22Rv1 (cell line): ENCODE measurements around the gene MYO10.

Experiments
- ZFX ChIP-seq: fragments of 450-650 bp; IDR thresholded peaks from 2 replicates; pipeline ENCODE4 v1.6.1; 2017; ENCODE audit warnings: antibody characterized with exemption, borderline replicate concordance
- TF ChIP-seq, protein P1 (sequence below): fragments of 450-650 bp; IDR thresholded peaks from 2 replicates; pipeline ENCODE4 v1.5.1; 2017; ENCODE audit warnings: mild to moderate bottlenecking

DNA sequence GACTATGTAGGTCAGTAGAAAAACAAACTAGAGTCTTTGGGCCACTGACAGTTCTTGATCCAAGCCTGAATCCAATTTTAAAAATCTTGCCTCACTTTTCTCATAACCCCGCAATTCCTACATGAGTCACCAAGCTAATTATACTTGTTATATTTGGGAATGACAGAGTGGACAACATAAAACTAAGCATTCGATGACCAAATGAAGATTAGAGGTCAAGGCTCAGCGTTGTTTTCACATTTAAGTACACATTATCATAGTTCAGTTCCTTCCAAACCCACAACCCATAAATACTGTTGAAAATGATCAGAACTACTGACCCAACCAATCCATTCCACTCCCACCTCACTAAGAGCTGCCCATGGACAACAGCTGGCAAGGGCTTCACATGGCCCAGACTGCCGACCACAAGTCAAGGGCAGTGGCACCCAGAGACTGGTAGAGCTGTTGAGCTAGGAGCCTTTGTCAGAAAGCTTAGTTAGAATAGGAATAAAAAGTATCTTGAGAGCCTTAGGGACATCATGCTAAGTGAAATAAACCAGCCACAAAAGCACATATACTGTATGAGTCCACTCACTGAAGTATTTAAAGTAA lies 64.2 kb downstream of the MYO10 start:
- TF ChIP-seq, protein P1, sequence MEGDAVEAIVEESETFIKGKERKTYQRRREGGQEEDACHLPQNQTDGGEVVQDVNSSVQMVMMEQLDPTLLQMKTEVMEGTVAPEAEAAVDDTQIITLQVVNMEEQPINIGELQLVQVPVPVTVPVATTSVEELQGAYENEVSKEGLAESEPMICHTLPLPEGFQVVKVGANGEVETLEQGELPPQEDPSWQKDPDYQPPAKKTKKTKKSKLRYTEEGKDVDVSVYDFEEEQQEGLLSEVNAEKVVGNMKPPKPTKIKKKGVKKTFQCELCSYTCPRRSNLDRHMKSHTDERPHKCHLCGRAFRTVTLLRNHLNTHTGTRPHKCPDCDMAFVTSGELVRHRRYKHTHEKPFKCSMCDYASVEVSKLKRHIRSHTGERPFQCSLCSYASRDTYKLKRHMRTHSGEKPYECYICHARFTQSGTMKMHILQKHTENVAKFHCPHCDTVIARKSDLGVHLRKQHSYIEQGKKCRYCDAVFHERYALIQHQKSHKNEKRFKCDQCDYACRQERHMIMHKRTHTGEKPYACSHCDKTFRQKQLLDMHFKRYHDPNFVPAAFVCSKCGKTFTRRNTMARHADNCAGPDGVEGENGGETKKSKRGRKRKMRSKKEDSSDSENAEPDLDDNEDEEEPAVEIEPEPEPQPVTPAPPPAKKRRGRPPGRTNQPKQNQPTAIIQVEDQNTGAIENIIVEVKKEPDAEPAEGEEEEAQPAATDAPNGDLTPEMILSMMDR, result no peak
- no peak for TF ChIP-seq ZFX
